ENCODE results near the gene EIF4G3. TPM values are rescaled to one million over a fixed set of nuclear protein-coding genes. Genes with fewer than 3 reads are reported as not detected.

Gene EIF4G3
- polyA plus RNA-seq, 1 of the 3 experiments (the other 2 are of a cell fraction), result 32.0 TPM

DNA sequence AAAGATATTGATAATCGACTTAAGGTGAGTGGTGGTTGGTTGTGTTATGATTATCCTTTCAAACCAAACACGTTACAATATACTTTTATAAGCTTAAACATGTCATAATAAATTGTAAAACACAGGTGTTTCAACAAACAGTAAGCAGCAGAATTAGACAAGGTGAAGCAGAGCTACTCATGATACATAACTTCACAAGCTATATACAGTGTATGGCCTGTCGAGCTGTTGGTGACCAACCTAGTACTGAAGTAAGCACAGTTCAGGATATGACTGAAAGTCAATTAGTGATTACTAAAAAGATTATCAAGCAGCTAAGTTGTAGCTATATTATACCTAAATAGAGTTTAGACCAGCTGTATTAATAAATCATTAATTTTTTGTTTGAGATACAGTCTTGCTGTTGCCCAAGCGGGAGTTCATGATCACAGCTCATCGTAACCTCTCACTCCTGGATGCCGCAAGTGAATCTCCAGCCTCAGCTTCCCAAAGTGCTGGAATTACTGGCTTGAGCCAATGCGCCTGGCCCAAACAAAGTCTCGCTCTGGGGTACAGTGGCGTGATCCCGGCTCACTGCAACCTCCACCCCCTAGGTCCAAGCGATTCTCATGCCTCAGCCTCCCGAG, 148.1 kb downstream of the EIF4G3 start:
- Histone ChIP-seq H3K9me3 (no peaks in the 10 kb centered on the region), H3K4me3 (ENCODE audit: low read depth in 2 of 2, low read length in 1 of 2) (no peak overlapping the region), H3K79me2 (ENCODE audit: insufficient read depth) (peaks cover 78% of the 10 kb centered on the region), H2AFZ (ENCODE audit: low read depth) (no peak overlapping the region), H3K4me1 (ENCODE audit: control insufficient read depth in 1 of 2, insufficient read depth in 2 of 2, low read depth in 1 of 2, low read length in 1 of 2) (peaks cover 0 to 5% of the 10 kb centered on the region in 2 experiments; a peak in 2 of 4 replicates), H3K36me3 (replicated peaks in 1 of 2; ENCODE audit: control insufficient read depth in 1 of 2, insufficient read depth in 2 of 2, low read length in 1 of 2) (no peaks in the 10 kb centered on the region), H4K20me1 (ENCODE audit: insufficient read depth) (no peaks in the 10 kb centered on the region; the same call in 1 of the 2 replicates), H3K27ac (ENCODE audit: low read depth in 2 of 2, low read length in 1 of 2) (peak overlapping the region in 1 of 2 experiments; percentile 51; a peak in 1 of 4 replicates), H3K9me2 (no peaks in the 10 kb centered on the region), H3K27me3 (ENCODE audit: insufficient read depth) (no peaks in the 10 kb centered on the region), H3F3A (replicated peaks; ENCODE audit: insufficient read depth) (peaks cover 9% of the 10 kb centered on the region), H3K9ac (no peak overlapping the region), H3K4me2 (no peak overlapping the region)
- WGBS (ENCODE audit: low lambda C conversion rate), result 98% methylated on average over 12 of the region's 12 CpGs
- DNase-seq, result no peak
- ChIA-PET CTCF (interaction anchor here (1.3 kb wide), 1 partner anchor 15 kb away, joined by 4 read pairs; no protein-coding TSS in a partner anchor), POLR2A (no interaction called here)
- TF ChIP-seq, protein P1, sequence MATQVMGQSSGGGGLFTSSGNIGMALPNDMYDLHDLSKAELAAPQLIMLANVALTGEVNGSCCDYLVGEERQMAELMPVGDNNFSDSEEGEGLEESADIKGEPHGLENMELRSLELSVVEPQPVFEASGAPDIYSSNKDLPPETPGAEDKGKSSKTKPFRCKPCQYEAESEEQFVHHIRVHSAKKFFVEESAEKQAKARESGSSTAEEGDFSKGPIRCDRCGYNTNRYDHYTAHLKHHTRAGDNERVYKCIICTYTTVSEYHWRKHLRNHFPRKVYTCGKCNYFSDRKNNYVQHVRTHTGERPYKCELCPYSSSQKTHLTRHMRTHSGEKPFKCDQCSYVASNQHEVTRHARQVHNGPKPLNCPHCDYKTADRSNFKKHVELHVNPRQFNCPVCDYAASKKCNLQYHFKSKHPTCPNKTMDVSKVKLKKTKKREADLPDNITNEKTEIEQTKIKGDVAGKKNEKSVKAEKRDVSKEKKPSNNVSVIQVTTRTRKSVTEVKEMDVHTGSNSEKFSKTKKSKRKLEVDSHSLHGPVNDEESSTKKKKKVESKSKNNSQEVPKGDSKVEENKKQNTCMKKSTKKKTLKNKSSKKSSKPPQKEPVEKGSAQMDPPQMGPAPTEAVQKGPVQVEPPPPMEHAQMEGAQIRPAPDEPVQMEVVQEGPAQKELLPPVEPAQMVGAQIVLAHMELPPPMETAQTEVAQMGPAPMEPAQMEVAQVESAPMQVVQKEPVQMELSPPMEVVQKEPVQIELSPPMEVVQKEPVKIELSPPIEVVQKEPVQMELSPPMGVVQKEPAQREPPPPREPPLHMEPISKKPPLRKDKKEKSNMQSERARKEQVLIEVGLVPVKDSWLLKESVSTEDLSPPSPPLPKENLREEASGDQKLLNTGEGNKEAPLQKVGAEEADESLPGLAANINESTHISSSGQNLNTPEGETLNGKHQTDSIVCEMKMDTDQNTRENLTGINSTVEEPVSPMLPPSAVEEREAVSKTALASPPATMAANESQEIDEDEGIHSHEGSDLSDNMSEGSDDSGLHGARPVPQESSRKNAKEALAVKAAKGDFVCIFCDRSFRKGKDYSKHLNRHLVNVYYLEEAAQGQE (IDR thresholded peaks at IDR 0.05; ENCODE audit: low read depth, low read length), result no peak
- TF ChIP-seq, protein P2, sequence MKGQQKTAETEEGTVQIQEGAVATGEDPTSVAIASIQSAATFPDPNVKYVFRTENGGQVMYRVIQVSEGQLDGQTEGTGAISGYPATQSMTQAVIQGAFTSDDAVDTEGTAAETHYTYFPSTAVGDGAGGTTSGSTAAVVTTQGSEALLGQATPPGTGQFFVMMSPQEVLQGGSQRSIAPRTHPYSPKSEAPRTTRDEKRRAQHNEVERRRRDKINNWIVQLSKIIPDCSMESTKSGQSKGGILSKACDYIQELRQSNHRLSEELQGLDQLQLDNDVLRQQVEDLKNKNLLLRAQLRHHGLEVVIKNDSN (IDR thresholded peaks at IDR 0.05; ENCODE audit: borderline replicate concordance, low read depth), result no peak
- TF ChIP-seq, protein P3, sequence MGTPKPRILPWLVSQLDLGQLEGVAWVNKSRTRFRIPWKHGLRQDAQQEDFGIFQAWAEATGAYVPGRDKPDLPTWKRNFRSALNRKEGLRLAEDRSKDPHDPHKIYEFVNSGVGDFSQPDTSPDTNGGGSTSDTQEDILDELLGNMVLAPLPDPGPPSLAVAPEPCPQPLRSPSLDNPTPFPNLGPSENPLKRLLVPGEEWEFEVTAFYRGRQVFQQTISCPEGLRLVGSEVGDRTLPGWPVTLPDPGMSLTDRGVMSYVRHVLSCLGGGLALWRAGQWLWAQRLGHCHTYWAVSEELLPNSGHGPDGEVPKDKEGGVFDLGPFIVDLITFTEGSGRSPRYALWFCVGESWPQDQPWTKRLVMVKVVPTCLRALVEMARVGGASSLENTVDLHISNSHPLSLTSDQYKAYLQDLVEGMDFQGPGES (IDR thresholded peaks at IDR 0.05; ENCODE audit: low read depth, low read length), result no peak
- TF ChIP-seq FOSL2 (IDR thresholded peaks at IDR 0.05; ENCODE audit: borderline replicate concordance, low read depth) (no peak), FOXM1 (IDR thresholded peaks at IDR 0.05; ENCODE audit: low read depth) (no peak), JUND (IDR thresholded peaks at IDR 0.05) (no peak), FOXJ3 (CRISPR knock-in tag; IDR thresholded peaks at IDR 0.05) (no peak), POLR2AphosphoS5 (IDR thresholded peaks at IDR 0.05; ENCODE audit: low read depth, low read length) (no peak), TAF1 (IDR thresholded peaks at IDR 0.05; ENCODE audit: borderline replicate concordance, low read depth, low read length) (no peak), SMC3 (IDR thresholded peaks at IDR 0.05; ENCODE audit: low read depth, low read length) (no peak), SIN3A (IDR thresholded peaks at IDR 0.05; ENCODE audit: borderline replicate concordance, low read depth, low read length) (no peak), GABPA (IDR thresholded peaks at IDR 0.05; ENCODE audit: low read depth) (no peak), GATA2 (CRISPR knock-in tag; IDR thresholded peaks at IDR 0.05) (no peak), TEAD4 (IDR thresholded peaks at IDR 0.05; ENCODE audit: borderline replicate concordance, insufficient read depth) (no peak), RCOR1 (IDR thresholded peaks at IDR 0.05; ENCODE audit: low read length) (no peak), MEF2A (IDR thresholded peaks at IDR 0.05; ENCODE audit: borderline replicate concordance, low read depth) (no peak), TCF12 (IDR thresholded peaks at IDR 0.05) (no peak)
- TF ChIP-seq, protein P4, sequence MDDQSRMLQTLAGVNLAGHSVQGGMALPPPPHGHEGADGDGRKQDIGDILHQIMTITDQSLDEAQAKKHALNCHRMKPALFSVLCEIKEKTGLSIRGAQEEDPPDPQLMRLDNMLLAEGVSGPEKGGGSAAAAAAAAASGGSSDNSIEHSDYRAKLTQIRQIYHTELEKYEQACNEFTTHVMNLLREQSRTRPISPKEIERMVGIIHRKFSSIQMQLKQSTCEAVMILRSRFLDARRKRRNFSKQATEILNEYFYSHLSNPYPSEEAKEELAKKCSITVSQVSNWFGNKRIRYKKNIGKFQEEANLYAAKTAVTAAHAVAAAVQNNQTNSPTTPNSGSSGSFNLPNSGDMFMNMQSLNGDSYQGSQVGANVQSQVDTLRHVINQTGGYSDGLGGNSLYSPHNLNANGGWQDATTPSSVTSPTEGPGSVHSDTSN (IDR thresholded peaks at IDR 0.05), result no peak
- TF ChIP-seq, protein P5, sequence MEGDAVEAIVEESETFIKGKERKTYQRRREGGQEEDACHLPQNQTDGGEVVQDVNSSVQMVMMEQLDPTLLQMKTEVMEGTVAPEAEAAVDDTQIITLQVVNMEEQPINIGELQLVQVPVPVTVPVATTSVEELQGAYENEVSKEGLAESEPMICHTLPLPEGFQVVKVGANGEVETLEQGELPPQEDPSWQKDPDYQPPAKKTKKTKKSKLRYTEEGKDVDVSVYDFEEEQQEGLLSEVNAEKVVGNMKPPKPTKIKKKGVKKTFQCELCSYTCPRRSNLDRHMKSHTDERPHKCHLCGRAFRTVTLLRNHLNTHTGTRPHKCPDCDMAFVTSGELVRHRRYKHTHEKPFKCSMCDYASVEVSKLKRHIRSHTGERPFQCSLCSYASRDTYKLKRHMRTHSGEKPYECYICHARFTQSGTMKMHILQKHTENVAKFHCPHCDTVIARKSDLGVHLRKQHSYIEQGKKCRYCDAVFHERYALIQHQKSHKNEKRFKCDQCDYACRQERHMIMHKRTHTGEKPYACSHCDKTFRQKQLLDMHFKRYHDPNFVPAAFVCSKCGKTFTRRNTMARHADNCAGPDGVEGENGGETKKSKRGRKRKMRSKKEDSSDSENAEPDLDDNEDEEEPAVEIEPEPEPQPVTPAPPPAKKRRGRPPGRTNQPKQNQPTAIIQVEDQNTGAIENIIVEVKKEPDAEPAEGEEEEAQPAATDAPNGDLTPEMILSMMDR (IDR thresholded peaks at IDR 0.05), result no peak
- TF ChIP-seq, protein P6, sequence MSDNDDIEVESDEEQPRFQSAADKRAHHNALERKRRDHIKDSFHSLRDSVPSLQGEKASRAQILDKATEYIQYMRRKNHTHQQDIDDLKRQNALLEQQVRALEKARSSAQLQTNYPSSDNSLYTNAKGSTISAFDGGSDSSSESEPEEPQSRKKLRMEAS (IDR thresholded peaks at IDR 0.05; ENCODE audit: low read depth), result no peak
